T-helper 2 cell treated with Interferon-gamma antibody and Interleukin-4, amounts not matched to agents 100 ng/mL and 5 ng/mL, for 36 hours (primary cell): ENCODE results near the gene AQP9. TPM values are rescaled to one million over a fixed set of nuclear protein-coding genes. Genes with fewer than 3 reads are reported as not detected.

ENCODE experiments used
- intact Hi-C: fragments of 100-400 bp; cut with micrococcal nuclease; formaldehyde crosslinking; loops from one replicate; pipeline ENCODE4 v1.15.1; 2023
- total RNA-seq: library from RNA; stranded (reverse); gene quantifications from 2 replicates; pipeline ENCODE4 v1.2.3, GENCODE V29; 2022

The AQP9 gene
- total RNA-seq, 1 donor from 2014 or later, result not detected

GRCh38 chr15:58139989-58140522 lies 1.9 kb downstream of the AQP9 start:
- intact Hi-C loops, result no loop called here

GRCh38 chr15:58141894-58142293 lies 3.7 kb downstream of the AQP9 start:
- intact Hi-C loops, result no loop called here

GRCh38 chr15:58142827-58143461 lies 4.8 kb downstream of the AQP9 start:
- intact Hi-C loops, result no loop called here

GRCh38 chr15:58145606-58146005 lies 7.4 kb downstream of the AQP9 start:
- intact Hi-C loops, result no loop called here

- intact Hi-C loops, result no loop called here
These were observed 8.0 kb downstream of the AQP9 start for GRCh38 chr15:58146211-58146610.

GRCh38 chr15:58146749-58147148 lies 8.6 kb downstream of the AQP9 start:
- intact Hi-C loops, result no loop called here

- intact Hi-C loops, result no loop called here
These were observed 9.0 kb downstream of the AQP9 start for GRCh38 chr15:58147171-58147611.

GRCh38 chr15:58148120-58148519 lies 9.9 kb downstream of the AQP9 start:
- intact Hi-C loops, result no loop called here

- intact Hi-C loops, result no loop called here
These were observed 10.7 kb downstream of the AQP9 start for GRCh38 chr15:58148633-58149445.

- intact Hi-C loops, result no loop called here
These were observed 16.6 kb downstream of the AQP9 start for GRCh38 chr15:58154769-58155168.

GRCh38 chr15:58159827-58160386 lies 21.7 kb downstream of the AQP9 start:
- intact Hi-C loops, result no loop called here

GRCh38 chr15:58161436-58161930 lies 23.3 kb downstream of the AQP9 start:
- intact Hi-C loops, result no loop called here

GRCh38 chr15:58163985-58164384 lies 25.8 kb downstream of the AQP9 start:
- intact Hi-C loops, result no loop called here

- intact Hi-C loops, result no loop called here
These were observed 26.7 kb downstream of the AQP9 start for GRCh38 chr15:58164926-58165325.

GRCh38 chr15:58165661-58166060 lies 27.5 kb downstream of the AQP9 start:
- intact Hi-C loops, result no loop called here

- intact Hi-C loops, result no loop called here
These were observed 29.0 kb downstream of the AQP9 start for GRCh38 chr15:58167095-58167691.

- intact Hi-C loops, result no loop called here
These were observed 31.8 kb downstream of the AQP9 start for GRCh38 chr15:58169934-58170333.

GRCh38 chr15:58171476-58172061 lies 33.4 kb downstream of the AQP9 start:
- intact Hi-C loops, result no loop called here

GRCh38 chr15:58174709-58175108 lies 36.5 kb downstream of the AQP9 start:
- intact Hi-C loops, result no loop called here

- intact Hi-C loops, result no loop called here
These were observed 37.8 kb downstream of the AQP9 start for GRCh38 chr15:58175955-58176354.

- intact Hi-C loops, result no loop called here
These were observed 40.5 kb downstream of the AQP9 start for GRCh38 chr15:58178668-58179067.
